ENCODE data around the gene GSTM3.
"Not testable (repeated sequence)": the region's sequence is repeated elsewhere in the genome, so short reads cannot be mapped to it uniquely, and the experiment has no call there.

Gene GSTM3

GRCh38 chr1:109725510-109725909 is 15.3 kb downstream of the GSTM3 start:
- DNase-seq: no peak

GRCh38 chr1:109724933-109725332 is 15.9 kb downstream of the GSTM3 start:
- DNase-seq: no peak

DNA sequence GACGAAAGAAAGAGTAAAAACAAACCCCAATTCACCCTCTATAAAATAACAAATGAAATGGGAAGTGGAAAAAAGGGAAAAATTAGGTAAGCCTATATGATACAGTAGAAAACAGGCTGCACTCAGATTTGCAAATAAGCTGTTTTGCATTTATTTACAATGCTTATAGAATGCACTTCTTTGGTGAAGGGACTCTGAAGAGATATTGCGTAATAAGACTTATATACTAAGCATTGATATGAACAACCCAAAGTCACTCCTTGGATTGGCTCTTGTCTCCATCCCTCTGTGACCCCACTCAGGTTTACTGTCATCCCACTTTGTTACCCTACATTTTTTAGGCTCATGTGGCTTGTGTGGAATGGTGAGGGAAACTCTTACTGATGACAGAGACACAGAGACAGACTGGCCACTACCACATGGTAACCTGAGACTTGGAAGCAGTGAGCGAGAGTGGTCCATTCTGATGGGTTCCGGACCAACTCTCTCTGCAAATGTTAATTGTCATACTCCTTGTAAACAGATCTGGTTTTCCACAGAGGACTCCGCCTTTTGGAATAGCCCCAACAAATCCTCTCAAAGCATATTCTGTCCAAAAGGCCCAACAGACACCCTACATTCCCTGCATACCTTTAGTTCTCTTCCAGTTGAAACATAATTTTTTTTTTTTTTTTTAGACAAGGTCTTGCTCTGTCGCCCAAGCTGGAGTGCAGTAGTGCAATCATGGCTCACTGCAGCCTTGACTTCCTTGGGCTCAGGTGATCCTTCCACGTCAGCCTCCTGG is 17.7 kb downstream of the GSTM3 start:
- DNase-seq: no peak

DNA sequence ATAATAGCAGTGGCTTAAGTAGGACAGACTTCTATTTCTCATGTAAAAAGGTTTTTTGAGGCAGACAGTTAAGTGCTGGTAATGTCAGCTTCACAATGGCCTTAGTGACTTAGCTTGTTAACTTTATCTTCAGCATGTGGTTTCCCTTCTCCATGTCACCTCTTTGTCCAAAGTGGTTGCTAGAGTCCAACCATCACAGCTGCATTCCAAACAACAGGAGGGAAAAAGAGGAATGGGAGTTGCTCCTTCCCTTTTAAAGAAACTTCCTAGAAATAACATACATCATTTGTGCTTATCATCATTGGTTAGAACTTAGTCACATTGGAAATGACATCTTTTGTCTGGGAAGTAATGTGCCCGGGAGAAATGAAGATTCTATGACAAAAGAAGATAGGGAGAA is 18.9 kb downstream of the GSTM3 start:
- no peak for DNase-seq

DNA sequence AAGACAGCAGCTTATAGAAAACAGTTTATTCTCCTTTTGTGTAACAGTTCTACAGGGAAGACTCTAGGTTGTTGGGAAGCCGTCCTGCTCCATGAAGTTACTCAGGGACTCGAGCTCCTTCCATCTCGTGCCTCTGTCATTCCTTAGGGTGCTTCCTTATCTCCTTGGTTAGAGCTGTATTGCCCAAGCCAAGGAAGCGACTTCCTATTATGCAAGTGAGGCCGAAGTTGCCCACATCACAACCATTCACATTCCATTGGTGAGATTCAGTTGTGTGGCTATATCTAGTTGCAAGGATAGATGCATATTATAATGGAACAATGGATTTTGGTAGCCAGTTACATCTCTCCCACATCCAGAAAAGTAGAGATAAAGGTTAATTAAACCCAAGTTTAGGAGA is 19.8 kb downstream of the GSTM3 start:
- DNase-seq: no peak

GRCh38 chr1:109719337-109719837 is 21.5 kb downstream of the GSTM3 start:
- DNase-seq: no peak

GRCh38 chr1:109718495-109718894 is 22.3 kb downstream of the GSTM3 start:
- no peak for DNase-seq

GRCh38 chr1:109717729-109718128 is 23.1 kb downstream of the GSTM3 start:
- no peak for DNase-seq

GRCh38 chr1:109716570-109717090 is 24.2 kb downstream of the GSTM3 start:
- DNase-seq: no peak

GRCh38 chr1:109716121-109716520 is 24.7 kb downstream of the GSTM3 start:
- no peak for DNase-seq

DNA sequence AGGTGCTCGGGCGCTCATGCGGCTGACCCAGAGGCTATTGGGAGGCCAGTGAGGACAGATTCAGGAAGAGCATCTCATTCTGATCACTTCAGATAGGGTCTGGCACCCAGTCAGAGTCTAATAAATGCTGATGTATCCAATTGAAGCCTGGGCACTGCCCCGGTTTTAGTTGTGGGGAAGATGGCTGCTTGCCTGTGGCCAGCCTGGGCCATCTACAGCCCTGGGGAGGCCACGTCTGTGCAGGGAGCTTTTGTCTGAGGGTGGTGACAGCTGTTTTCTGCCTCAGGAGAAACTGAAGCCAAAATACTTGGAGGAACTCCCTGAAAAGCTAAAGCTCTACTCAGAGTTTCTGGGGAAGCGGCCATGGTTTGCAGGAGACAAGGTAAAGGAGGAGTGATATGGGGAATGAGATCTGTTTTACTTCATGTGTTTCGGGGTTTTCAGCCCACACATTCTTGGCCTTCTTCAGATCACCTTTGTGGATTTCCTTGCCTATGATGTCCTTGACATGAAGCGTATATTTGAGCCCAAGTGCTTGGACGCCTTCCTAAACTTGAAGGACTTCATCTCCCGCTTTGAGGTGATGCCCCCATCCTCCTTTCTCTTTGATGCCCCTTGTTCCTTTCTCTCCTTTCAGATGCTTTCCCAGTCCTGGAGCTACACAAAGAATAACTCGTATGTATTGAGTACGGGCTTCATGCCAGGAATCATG is 26.0 kb downstream of the GSTM3 start:
- DNase-seq: no peak

- DNase-seq: no peak
These were observed 27.2 kb downstream of the GSTM3 start for GRCh38 chr1:109713636-109714035.

DNA sequence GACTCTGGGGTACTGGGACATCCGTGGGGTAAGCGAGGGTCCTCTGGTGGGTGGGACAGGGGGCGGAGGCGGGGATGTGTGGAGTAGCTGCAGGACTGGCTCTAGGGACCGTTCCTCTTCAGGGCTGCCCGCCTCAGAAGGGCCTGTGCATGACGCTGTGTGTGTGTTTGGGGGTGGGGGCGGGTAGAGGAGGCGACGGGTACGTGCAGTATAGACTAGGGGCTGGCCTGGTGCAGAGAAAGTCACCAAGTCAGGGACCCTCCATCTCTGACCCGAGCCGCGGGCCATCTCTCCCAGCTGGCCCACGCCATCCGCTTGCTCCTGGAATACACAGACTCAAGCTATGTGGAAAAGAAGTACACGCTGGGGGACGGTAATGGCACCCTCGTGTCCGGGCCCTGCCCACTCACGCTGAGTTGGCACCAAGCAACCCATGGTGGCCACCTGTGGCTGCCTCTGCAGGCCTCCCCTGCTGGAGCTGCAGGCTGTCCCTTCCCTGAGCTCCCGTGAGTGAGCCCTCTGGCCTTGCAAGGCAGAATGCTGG is 28.4 kb downstream of the GSTM3 start:
- DNase-seq: no peak

GRCh38 chr1:109711593-109712320 is 29.1 kb downstream of the GSTM3 start, which contains the start of gene GSTM5:
GSTM5 (plus strand) TSS chr1:109712251; CDS start chr1:109712313, 62 bp downstream.
- DNase-seq: not testable (repeated sequence)

- DNase-seq: not testable (repeated sequence)
These were observed 31.0 kb downstream of the GSTM3 start for GRCh38 chr1:109709822-109710221.

- DNase-seq: not testable (repeated sequence)
These were observed 31.9 kb downstream of the GSTM3 start for GRCh38 chr1:109708949-109709348.

DNA sequence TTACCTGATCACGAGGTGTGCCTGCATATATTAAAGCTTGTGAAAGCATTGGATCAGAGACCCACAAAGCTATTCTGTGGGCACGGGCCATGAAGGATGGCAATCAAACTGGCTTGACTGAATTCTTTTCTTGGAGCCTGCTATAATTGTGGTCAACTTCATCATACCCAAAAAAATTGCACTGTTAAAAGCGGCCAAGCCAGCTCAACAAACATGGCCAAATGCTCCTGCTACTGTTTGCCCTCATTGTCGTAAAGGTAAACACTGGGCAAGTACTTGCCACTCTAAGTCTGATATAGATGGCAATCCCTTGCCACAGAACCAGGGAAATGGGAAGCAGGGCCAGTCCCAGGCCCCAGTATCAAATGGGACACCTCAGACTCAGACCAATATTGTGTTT is 35.4 kb downstream of the GSTM3 start:
- DNase-seq: no peak

DNA sequence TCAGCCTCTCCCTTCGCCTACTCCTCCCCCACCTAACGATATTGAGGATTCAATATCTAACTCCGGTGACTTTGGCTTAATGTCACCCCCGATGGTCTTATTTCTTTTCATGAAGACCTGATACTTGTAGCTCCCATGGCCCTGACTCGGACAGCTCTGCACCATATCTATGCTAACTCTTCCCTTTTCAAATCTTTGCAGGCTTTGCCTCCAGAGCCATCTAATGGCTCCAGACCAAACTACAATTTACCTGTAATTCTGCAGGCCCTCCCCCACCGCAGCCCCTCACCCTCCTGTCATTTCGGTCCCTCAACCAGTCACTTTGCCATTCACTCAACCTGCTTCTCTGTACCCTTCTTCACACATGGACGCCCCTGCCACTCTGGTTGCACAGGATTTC is 36.7 kb downstream of the GSTM3 start:
- no peak for DNase-seq

GRCh38 chr1:109702940-109703339 is 37.9 kb downstream of the GSTM3 start:
- not testable (repeated sequence) for DNase-seq

DNA sequence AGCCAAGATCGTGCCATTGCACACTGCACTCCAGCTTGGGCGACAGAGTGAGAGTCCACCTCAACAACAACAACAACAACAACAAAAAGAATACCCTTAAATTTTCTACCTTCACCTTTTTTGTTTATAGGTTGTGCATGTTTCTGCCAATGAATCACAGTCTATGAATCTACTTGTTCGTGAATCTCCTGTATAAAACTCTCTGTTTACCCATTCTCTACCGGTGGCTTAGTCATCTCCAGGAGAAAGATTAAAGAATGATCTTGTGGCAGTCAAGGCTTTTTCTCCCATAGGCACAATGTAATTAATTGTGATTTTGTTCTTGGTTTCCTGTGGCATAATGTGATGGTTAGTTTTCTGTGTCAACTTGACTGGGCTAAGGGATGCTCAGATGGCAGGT is 43.0 kb downstream of the GSTM3 start:
- not testable (repeated sequence) for DNase-seq

GRCh38 chr1:109697066-109697465 is 43.8 kb downstream of the GSTM3 start:
- DNase-seq: no peak

DNA sequence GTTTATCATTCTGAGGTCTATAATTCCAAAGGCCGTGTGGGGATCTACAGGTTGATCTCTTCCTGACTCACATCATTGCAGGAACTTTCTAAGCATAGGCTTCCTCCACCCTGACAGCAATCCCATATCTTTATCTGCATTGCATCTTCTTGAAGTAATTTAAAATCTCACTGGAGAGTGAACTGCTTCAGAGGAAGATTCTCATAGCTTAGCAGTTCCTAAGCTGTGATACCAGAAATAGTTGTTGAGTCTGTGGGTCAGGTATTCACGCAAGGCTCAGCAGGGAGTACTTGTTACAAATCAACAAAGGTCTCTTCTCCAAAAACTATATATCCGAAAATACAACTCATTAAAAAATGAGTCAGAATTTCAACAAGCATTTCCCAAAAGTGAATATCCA is 45.7 kb downstream of the GSTM3 start:
- not testable (repeated sequence) for DNase-seq

- not testable (repeated sequence) for DNase-seq
These were observed 46.4 kb downstream of the GSTM3 start for GRCh38 chr1:109694400-109694799.
